Erythroblast (primary cell): ENCODE measurements around the gene CXCL17.

ENCODE experiments used
- GATA1 ChIP-seq: IDR thresholded peaks from 2 replicates; pipeline ENCODE4 v1.6.1; 2011; ENCODE audit warnings: low read depth, mild to moderate bottlenecking, control low read depth, low read length, moderate library complexity
- POLR2A ChIP-seq: IDR thresholded peaks from 2 replicates; pipeline ENCODE4 v1.6.1; 2011; ENCODE audit warnings: mild to moderate bottlenecking, low read length

DNA sequence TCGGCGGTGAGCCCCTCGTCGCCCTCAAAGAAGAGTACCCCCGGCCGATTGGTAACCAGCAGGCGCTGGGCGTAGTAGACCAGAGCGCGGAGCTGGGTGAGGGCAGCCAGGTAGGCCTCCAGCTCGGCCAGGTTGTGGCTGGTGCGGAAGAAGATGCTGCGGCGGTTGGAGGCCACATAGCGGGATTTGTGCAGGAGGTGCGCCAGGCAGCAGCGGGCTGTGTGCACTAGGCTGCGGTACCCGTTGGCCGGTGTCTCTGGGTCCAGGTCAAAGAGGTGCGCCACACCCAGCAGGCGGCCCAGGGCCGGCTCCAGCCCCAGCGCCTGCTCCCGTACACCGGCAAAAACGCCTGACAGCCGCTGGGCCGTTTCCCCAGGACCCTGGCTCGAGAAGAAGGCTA lies 32.4 kb downstream of the CXCL17 start:
- TF ChIP-seq POLR2A (no peak), GATA1 (no peak)
